RPMI7951 (cell line): Measurements from ENCODE around the gene GIT1. TPM values are rescaled to one million over a fixed set of nuclear protein-coding genes. Genes with fewer than 3 reads are reported as not detected.
A peak's percentile ranks its signal among the peaks of the same experiment; 100 is the strongest.

ENCODE experiments used
- DNase-seq: peaks from one replicate; pipeline ENCODE4 v3.0.0-alpha.2; 2012; ENCODE audit warnings: low read depth
- total RNA-seq: library from RNA; depleted of rRNA; stranded (reverse); fragments of >200 nt; shearing (Covaris generic); gene quantifications from 2 replicates; pipeline ENCODE4 v1.2.3, GENCODE V29; 2014

GIT1 gene
- total RNA-seq, 1 experiment from 2014 or later, result 12.0 TPM

- DNase-seq, result peak; percentile 71
Measured at GRCh38 chr17:29579866-29580771, 9.3 kb downstream of the GIT1 start.

- DNase-seq, result no peak
Measured at GRCh38 chr17:29578626-29579485, 10.6 kb downstream of the GIT1 start.

GRCh38 chr17:29577385-29578211, 11.8 kb downstream of the GIT1 start:
- no peak for DNase-seq

GRCh38 chr17:29577001-29577370, 12.5 kb downstream of the GIT1 start:
- no peak for DNase-seq

GRCh38 chr17:29576214-29577000, 13.0 kb downstream of the GIT1 start:
- no peak for DNase-seq

GRCh38 chr17:29575511-29576213, 13.8 kb downstream of the GIT1 start:
- DNase-seq, result no peak

- no peak for DNase-seq
Measured at GRCh38 chr17:29574732-29575510, 14.5 kb downstream of the GIT1 start.

GRCh38 chr17:29573871-29574731, 15.3 kb downstream of the GIT1 start:
- DNase-seq, result no peak

GRCh38 chr17:29573558-29573869, 15.9 kb downstream of the GIT1 start:
- no peak for DNase-seq

- DNase-seq, result no peak
Measured at GRCh38 chr17:29572691-29573557, 16.5 kb downstream of the GIT1 start.

- no peak for DNase-seq
Measured at GRCh38 chr17:29571883-29572681, 17.4 kb downstream of the GIT1 start.

GRCh38 chr17:29571486-29571882, 18.0 kb downstream of the GIT1 start:
- DNase-seq, result no peak

GRCh38 chr17:29570521-29570920, 18.9 kb downstream of the GIT1 start:
- DNase-seq, result no peak

GRCh38 chr17:29569245-29569950, 20.1 kb downstream of the GIT1 start:
- peak; percentile 51 for DNase-seq

GRCh38 chr17:29568331-29569244, 20.9 kb downstream of the GIT1 start, which contains the start of gene TP53I13:
Gene TP53I13, plus strand, starts transcription at chr17:29568701. Its CDS starts 58 bp downstream, at chr17:29568759.
- DNase-seq, result peak; percentile 80
